NCI-H526 (cell line): ENCODE data around the gene UROC1.

ENCODE experiments used
- DNase-seq, 2 experiments: peaks; one replicate each; lab custom pipeline; 2025; lab: John Stamatoyannopoulos, UW

The UROC1 gene

GRCh38 chr3:126494970-126495230 is 22.7 kb downstream of the UROC1 start:
- no peak for DNase-seq

- DNase-seq = no peak
These were observed 23.2 kb downstream of the UROC1 start for GRCh38 chr3:126494204-126494969.

- no peak for DNase-seq
These were observed 23.8 kb downstream of the UROC1 start for GRCh38 chr3:126493739-126494138.

- no peak for DNase-seq
These were observed 24.5 kb downstream of the UROC1 start for GRCh38 chr3:126493051-126493450.

- no peak for DNase-seq
These were observed 26.2 kb downstream of the UROC1 start for GRCh38 chr3:126491221-126492013.

GRCh38 chr3:126490619-126491018 is 27.0 kb downstream of the UROC1 start:
- peak in 1 of 2 experiments; percentile 23 for DNase-seq

GRCh38 chr3:126488886-126489569 is 28.5 kb downstream of the UROC1 start:
- no peak for DNase-seq

- DNase-seq = no peak
These were observed 29.4 kb downstream of the UROC1 start for GRCh38 chr3:126488185-126488584.

GRCh38 chr3:126487151-126487771 is 30.3 kb downstream of the UROC1 start:
- peak in 1 of 2 experiments; percentile 14 for DNase-seq

- no peak for DNase-seq
These were observed 31.2 kb downstream of the UROC1 start for GRCh38 chr3:126486360-126486847.

GRCh38 chr3:126485956-126486355 is 31.6 kb downstream of the UROC1 start:
- no peak for DNase-seq

- no peak for DNase-seq
These were observed 32.2 kb downstream of the UROC1 start for GRCh38 chr3:126485176-126485897.

GRCh38 chr3:126484662-126485061 is 32.9 kb downstream of the UROC1 start:
- DNase-seq = no peak

GRCh38 chr3:126484148-126484547 is 33.4 kb downstream of the UROC1 start:
- DNase-seq = no peak

- DNase-seq = no peak
These were observed 34.2 kb downstream of the UROC1 start for GRCh38 chr3:126483321-126483761.

GRCh38 chr3:126482503-126483255 is 34.9 kb downstream of the UROC1 start:
- no peak for DNase-seq

- DNase-seq = no peak
These were observed 35.6 kb downstream of the UROC1 start for GRCh38 chr3:126481808-126482502.

GRCh38 chr3:126480861-126481260 is 36.7 kb downstream of the UROC1 start:
- no peak for DNase-seq

GRCh38 chr3:126480206-126480605 is 37.4 kb downstream of the UROC1 start:
- DNase-seq = no peak

GRCh38 chr3:126479642-126480041 is 37.9 kb downstream of the UROC1 start:
- DNase-seq = no peak
